Thyroid gland (tissue), 4 donors: ENCODE measurements around the gene ZFR. TPM values are rescaled to one million over a fixed set of nuclear protein-coding genes. Genes with fewer than 3 reads are reported as not detected.
"Not testable (repeated sequence)": the region's sequence is repeated elsewhere in the genome, so short reads cannot be mapped to it uniquely, and the experiment has no call there.

Source experiments
- DNase-seq, 2 donors: peaks; one replicate each; pipeline ENCODE4 v3.0.0-alpha.2; 2019
- H3K27ac ChIP-seq, 3 donors: fragments of 200-600 bp; sonication (generic); 1 replicate in 2 of 3; 2 replicates in 1 of 3; pipeline ENCODE4 v1.5.1; 2016 to 2019; ENCODE audit warnings: mild to moderate bottlenecking in 1 of 3, moderate library complexity in 1 of 3
- H3K27me3 ChIP-seq: fragments of 200-600 bp; sonication (generic); one replicate; pipeline ENCODE4 v1.5.1; 2019
- H3K36me3 ChIP-seq, 2 donors: fragments of 200-600 bp; sonication (generic); one replicate each; pipeline ENCODE4 v1.5.1; 2016 to 2019
- H3K4me1 ChIP-seq, 2 donors: fragments of 200-600 bp; sonication (generic); one replicate each; pipeline ENCODE4 v1.5.1; 2017 to 2019
- H3K4me3 ChIP-seq, 3 donors: fragments of 200-600 bp; sonication (generic); replicated peaks in 1 of 3; 1 replicate in 2 of 3; 2 replicates in 1 of 3; pipeline ENCODE4 v1.5.1; 2016; ENCODE audit warnings: mild to moderate bottlenecking in 1 of 3
- H3K9me3 ChIP-seq: fragments of 200-600 bp; sonication (generic); one replicate; pipeline ENCODE4 v1.5.1; 2017
- POLR2A ChIP-seq, 2 donors: fragments of 450-650 bp; IDR thresholded peaks; one replicate each; pipeline ENCODE4 v1.6.1; 2017; ENCODE audit warnings: antibody characterized with exemption in 2 of 2, mild to moderate bottlenecking in 2 of 2, moderate library complexity in 1 of 2
- WGBS, 2 donors: methylation state at CpG; one replicate each; pipeline ENCODE4 v1.1.5; 2017; 5-methylcytosine and 5-hydroxymethylcytosine counted together
- intact Hi-C: fragments of 100-400 bp; cut with DNase I; formaldehyde crosslinking; loops from one replicate; pipeline ENCODE4 v1.15.1; 2023
- total RNA-seq, 4 donors: library from RNA; depleted of rRNA; stranded (reverse); fragments of >200 nt; gene quantifications; one replicate each; pipeline ENCODE4 v1.2.3, GENCODE V29; 2016
- TF ChIP-seq, protein P1 (sequence below), 6 experiments: fragments of 200-600 bp in 3 of 6; fragments of 450-650 bp in 3 of 6; sonication (generic) in 3 of 6; IDR thresholded peaks; one replicate each; pipeline ENCODE4 v1.5.1; 2016 to 2019; ENCODE audit warnings: antibody characterized with exemption in 6 of 6, mild to moderate bottlenecking in 2 of 6, inconsistent platforms in 1 of 6, moderate library complexity in 1 of 6

Gene ZFR
- total RNA-seq, 4 donors from 2014 or later = 85.1 to 109 (median 92.2) TPM

DNA sequence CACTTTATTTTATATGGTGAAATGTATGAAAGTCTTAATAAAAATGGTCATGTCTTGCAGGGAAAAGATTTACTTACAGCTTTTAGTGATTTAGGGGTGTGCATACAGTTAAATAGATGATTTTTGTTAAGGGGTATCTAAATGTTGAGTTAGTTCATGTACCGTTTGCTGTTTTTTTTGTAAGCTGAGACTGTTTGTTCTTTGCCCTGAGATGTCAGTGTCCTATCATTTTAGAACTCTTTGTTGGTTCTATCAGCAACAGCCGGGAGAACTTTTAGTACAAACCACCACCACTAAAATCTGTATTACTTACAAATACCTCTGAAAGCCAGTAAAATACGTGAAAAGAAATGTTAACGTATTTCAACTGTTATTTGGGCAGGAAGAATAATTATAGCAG lies 75.5 kb downstream of the ZFR start:
- no peaks in the 10 kb centered on the region for H3K4me1 ChIP-seq
- WGBS, 2 donors = 87 to 89% methylated on average over 4 of the region's 4 CpGs
- H3K27ac ChIP-seq = no peak overlapping the region
- no peaks in the 10 kb centered on the region for H3K9me3 ChIP-seq
- H3K27me3 ChIP-seq = no peaks in the 10 kb centered on the region
- intact Hi-C loops = no loop called here
- peaks cover 4 to 12% of the 10 kb centered on the region in 2 donors for H3K36me3 ChIP-seq
- no peak for TF ChIP-seq POLR2A (IDR thresholded peaks at IDR 0.05)
- TF ChIP-seq, protein P1, sequence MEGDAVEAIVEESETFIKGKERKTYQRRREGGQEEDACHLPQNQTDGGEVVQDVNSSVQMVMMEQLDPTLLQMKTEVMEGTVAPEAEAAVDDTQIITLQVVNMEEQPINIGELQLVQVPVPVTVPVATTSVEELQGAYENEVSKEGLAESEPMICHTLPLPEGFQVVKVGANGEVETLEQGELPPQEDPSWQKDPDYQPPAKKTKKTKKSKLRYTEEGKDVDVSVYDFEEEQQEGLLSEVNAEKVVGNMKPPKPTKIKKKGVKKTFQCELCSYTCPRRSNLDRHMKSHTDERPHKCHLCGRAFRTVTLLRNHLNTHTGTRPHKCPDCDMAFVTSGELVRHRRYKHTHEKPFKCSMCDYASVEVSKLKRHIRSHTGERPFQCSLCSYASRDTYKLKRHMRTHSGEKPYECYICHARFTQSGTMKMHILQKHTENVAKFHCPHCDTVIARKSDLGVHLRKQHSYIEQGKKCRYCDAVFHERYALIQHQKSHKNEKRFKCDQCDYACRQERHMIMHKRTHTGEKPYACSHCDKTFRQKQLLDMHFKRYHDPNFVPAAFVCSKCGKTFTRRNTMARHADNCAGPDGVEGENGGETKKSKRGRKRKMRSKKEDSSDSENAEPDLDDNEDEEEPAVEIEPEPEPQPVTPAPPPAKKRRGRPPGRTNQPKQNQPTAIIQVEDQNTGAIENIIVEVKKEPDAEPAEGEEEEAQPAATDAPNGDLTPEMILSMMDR (IDR thresholded peaks at IDR 0.05) = no peak
- no peak overlapping the region for H3K4me3 ChIP-seq
- DNase-seq = no peak

DNA sequence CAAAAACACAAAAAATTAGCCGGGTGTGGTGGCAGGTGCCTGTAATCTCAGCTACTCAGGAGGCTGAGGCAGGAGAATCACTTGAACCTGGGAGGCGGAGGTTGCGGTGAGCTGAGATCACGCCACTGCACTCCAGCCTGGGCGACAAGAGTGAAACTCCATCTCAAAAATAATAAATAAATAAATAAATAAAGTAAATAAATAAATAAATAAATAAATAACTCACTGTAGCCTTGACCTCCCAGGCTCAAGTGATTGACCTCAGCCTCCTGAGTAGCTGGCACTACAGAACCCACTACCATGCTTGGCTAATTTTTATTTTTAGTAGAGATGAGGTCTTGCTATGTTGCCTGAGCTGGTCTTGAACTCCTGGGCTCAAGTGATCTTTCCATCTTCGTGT lies 77.3 kb downstream of the ZFR start:
- H3K9me3 ChIP-seq, DNase-seq, H3K4me1 ChIP-seq, H3K4me3 ChIP-seq, H3K27me3 ChIP-seq, H3K27ac ChIP-seq, intact Hi-C loops: not testable (repeated sequence)
- 79 to 80% methylated on average over 6 of the region's 6 CpGs for WGBS, 2 donors
- peaks cover 1 to 12% of the 10 kb centered on the region in 2 donors for H3K36me3 ChIP-seq

- H3K9me3 ChIP-seq = no peaks in the 10 kb centered on the region
- intact Hi-C loops = no loop called here
- H3K4me1 ChIP-seq = no peaks in the 10 kb centered on the region
- H3K4me3 ChIP-seq = no peak overlapping the region
- TF ChIP-seq, protein P1 (IDR thresholded peaks at IDR 0.05) = no peak
- TF ChIP-seq POLR2A (IDR thresholded peaks at IDR 0.05) = no peak
- H3K36me3 ChIP-seq = peaks cover 0 to 10% of the 10 kb centered on the region in 2 donors
- DNase-seq = peak; percentile 19 to 22
- no peaks in the 10 kb centered on the region for H3K27me3 ChIP-seq
- no peak overlapping the region for H3K27ac ChIP-seq
- 79 to 94% methylated on average over 5 of the region's 5 CpGs for WGBS, 2 donors
These were observed 78.9 kb downstream of the ZFR start for GRCh38 chr5:32365623-32366022.

DNA sequence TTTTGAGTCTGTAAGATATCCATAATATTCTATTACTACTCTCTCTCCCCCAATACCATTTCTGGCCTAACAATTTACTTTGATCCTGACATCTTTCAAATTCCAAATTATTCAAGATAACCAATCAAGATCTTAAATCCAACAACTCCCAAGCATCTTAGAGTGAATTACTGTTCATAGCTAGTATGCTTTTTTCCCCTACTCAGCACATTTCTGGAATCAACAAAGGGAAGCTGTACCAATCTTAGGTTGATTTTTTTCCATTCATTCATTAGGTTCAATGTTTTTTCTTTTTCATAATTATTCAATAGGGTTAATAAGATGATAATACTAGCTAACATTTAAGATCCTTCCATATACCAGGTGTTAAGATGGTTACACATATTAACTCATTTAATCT lies 81.5 kb downstream of the ZFR start:
- DNase-seq = no peak
- Histone ChIP-seq H3K4me3 (no peak overlapping the region), H3K9me3 (no peaks in the 10 kb centered on the region), H3K36me3 (peaks cover 2 to 3% of the 10 kb centered on the region in 2 donors), H3K4me1 (no peaks in the 10 kb centered on the region), H3K27ac (no peak overlapping the region), H3K27me3 (no peaks in the 10 kb centered on the region)
- TF ChIP-seq POLR2A (IDR thresholded peaks at IDR 0.05) = no peak
- TF ChIP-seq, protein P1 (IDR thresholded peaks at IDR 0.05) = no peak
- intact Hi-C loops = no loop called here

GRCh38 chr5:32362527-32362926 lies 82.0 kb downstream of the ZFR start:
- WGBS, 2 donors = 80 to 85% methylated on average over 4 of the region's 4 CpGs
- intact Hi-C loops = no loop called here

More at GRCh38 chr5:32362527-32362926, 82.0 kb downstream of the ZFR start:
- Histone ChIP-seq H3K27me3 (no peaks in the 10 kb centered on the region), H3K36me3 (peaks cover 2 to 5% of the 10 kb centered on the region in 2 donors), H3K4me1 (no peaks in the 10 kb centered on the region), H3K27ac (no peak overlapping the region), H3K9me3 (no peaks in the 10 kb centered on the region), H3K4me3 (no peak overlapping the region)
- no peak for TF ChIP-seq POLR2A (IDR thresholded peaks at IDR 0.05)
- TF ChIP-seq, protein P1 (IDR thresholded peaks at IDR 0.05) = no peak
- DNase-seq = no peak
